PFSK-1 (cell line): Measurements from ENCODE around the gene SDHB.

Experiments used
- FOXP2 ChIP-seq: optimal IDR thresholded peaks from 2 replicates; pipeline ENCODE3; 2011; ENCODE audit warnings: borderline replicate concordance, control low read depth, inconsistent platforms; ENCODE audit not compliant: insufficient read depth; ENCODE audit errors: extremely low read length, extremely low read depth
- POLR2AphosphoS5 ChIP-seq: IDR thresholded peaks from 2 replicates; pipeline ENCODE4 v1.6.1; 2012; ENCODE audit warnings: low read depth, mild to moderate bottlenecking, control low read depth, low read length, moderate library complexity
- SIN3A ChIP-seq: IDR thresholded peaks from 2 replicates; pipeline ENCODE4 v1.6.1; 2012; ENCODE audit warnings: mild to moderate bottlenecking, low read length, moderate library complexity, borderline replicate concordance; ENCODE audit not compliant: insufficient read depth
- TAF1 ChIP-seq: IDR thresholded peaks from 2 replicates; pipeline ENCODE4 v1.6.1; 2012; ENCODE audit warnings: low read length, control low read depth, borderline replicate concordance; ENCODE audit not compliant: insufficient read depth
- TF ChIP-seq, protein P1 (sequence below), 2 experiments: IDR thresholded peaks; 2 replicates each; pipeline versions ENCODE4 v1.6.1 to v1.8.0; 2011 to 2012; ENCODE audit warnings: low read depth in 2 of 2, low read length in 2 of 2, control low read depth in 1 of 2, inconsistent platforms in 1 of 2, mild to moderate bottlenecking in 1 of 2, moderate library complexity in 1 of 2; ENCODE audit not compliant: insufficient read depth in 1 of 2

The SDHB gene

DNA sequence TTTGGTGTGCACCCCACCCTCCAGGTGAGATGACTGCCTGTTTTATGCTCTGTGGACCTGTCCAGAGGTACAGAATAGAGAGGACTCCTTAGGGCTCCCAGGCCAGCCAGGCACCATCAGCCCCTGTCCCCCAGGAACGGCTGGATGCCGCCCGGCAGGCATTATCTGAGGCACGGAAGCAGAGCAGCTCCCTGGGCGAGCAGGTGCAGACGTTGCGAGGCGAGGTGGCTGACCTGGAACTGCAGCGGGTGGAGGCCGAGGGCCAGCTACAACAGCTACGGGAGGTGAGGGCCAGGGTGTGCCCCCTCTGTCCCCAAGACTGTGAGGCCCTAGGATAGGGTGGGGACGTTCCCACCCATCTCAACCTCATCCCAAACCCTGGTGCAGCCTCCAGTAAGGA lies 84.2 kb downstream of the SDHB start:
- TF ChIP-seq FOXP2 = no peak
- no peak; the same call in 1 of the 2 replicates for TF ChIP-seq POLR2AphosphoS5
- no peak for TF ChIP-seq SIN3A
- TF ChIP-seq, protein P1, sequence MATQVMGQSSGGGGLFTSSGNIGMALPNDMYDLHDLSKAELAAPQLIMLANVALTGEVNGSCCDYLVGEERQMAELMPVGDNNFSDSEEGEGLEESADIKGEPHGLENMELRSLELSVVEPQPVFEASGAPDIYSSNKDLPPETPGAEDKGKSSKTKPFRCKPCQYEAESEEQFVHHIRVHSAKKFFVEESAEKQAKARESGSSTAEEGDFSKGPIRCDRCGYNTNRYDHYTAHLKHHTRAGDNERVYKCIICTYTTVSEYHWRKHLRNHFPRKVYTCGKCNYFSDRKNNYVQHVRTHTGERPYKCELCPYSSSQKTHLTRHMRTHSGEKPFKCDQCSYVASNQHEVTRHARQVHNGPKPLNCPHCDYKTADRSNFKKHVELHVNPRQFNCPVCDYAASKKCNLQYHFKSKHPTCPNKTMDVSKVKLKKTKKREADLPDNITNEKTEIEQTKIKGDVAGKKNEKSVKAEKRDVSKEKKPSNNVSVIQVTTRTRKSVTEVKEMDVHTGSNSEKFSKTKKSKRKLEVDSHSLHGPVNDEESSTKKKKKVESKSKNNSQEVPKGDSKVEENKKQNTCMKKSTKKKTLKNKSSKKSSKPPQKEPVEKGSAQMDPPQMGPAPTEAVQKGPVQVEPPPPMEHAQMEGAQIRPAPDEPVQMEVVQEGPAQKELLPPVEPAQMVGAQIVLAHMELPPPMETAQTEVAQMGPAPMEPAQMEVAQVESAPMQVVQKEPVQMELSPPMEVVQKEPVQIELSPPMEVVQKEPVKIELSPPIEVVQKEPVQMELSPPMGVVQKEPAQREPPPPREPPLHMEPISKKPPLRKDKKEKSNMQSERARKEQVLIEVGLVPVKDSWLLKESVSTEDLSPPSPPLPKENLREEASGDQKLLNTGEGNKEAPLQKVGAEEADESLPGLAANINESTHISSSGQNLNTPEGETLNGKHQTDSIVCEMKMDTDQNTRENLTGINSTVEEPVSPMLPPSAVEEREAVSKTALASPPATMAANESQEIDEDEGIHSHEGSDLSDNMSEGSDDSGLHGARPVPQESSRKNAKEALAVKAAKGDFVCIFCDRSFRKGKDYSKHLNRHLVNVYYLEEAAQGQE (IDR thresholded peaks at IDR 0.05; ENCODE audit: insufficient read depth in 1 of 2, low read depth in 2 of 2, low read length in 2 of 2) = no peak
- no peak for TF ChIP-seq TAF1

- TF ChIP-seq SIN3A (no peak), POLR2AphosphoS5 (no peak; the same call in 1 of the 2 replicates), FOXP2 (no peak), TAF1 (no peak)
- TF ChIP-seq, protein P1 (IDR thresholded peaks at IDR 0.05; ENCODE audit: insufficient read depth in 1 of 2, low read depth in 2 of 2, low read length in 2 of 2) = no peak
Measured at GRCh38 chr1:16969057-16969611, 84.7 kb downstream of the SDHB start.
